ENCODE data around the gene CAPN9.
A peak's percentile ranks its signal among the peaks of the same experiment; 100 is the strongest.
"Not testable (repeated sequence)": the region's sequence is repeated elsewhere in the genome, so short reads cannot be mapped to it uniquely, and the experiment has no call there.

Gene CAPN9

DNA sequence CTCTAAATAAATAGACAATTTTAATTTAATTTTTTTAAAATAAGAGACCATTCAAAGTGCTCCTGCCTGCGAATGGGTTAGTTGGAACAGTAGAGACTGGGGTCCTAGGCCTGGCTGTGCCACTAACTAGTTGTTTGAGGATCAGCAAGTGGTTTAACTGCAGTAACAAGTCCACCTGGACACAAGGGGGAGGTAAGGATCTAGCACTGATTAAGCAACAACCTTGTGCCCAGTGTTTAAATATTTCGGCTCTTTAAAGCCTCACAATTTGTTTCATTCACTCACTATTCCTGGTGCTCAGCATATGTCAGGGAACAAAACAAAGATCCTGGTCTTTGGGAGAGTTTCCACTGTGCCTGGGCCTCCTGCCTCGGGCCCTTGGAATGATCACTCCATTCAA, 31.7 kb upstream of the CAPN9 start:
- Histone ChIP-seq H3K27ac (ENCODE audit: extremely low read depth, low read depth, low read length) (no peak overlapping the region), H3K36me3 (ENCODE audit: control insufficient read depth in 2 of 2, insufficient read depth in 1 of 2, low read length in 2 of 2) (no peaks in the 10 kb centered on the region), H3K4me3 (ENCODE audit: low read depth, low read length) (no peak overlapping the region), H3K9me3 (ENCODE audit: control insufficient read depth, insufficient read depth, low read depth, low read length) (no peaks in the 10 kb centered on the region), H3K4me1 (ENCODE audit: control insufficient read depth, insufficient read depth, low read length) (no peaks in the 10 kb centered on the region)
- ChIA-PET CTCF (no interaction called here), POLR2A (interaction anchor here (1.0 kb wide), 1 partner anchor 11 kb away, joined by 3 read pairs; no protein-coding TSS in a partner anchor)
- no peak for TF ChIP-seq ZNF112 (tag by site-specific recombination; IDR thresholded peaks at IDR 0.05)
- no peak for TF ChIP-seq ZNF37A (tag by site-specific recombination; IDR thresholded peaks at IDR 0.05)
- TF ChIP-seq, protein P1, sequence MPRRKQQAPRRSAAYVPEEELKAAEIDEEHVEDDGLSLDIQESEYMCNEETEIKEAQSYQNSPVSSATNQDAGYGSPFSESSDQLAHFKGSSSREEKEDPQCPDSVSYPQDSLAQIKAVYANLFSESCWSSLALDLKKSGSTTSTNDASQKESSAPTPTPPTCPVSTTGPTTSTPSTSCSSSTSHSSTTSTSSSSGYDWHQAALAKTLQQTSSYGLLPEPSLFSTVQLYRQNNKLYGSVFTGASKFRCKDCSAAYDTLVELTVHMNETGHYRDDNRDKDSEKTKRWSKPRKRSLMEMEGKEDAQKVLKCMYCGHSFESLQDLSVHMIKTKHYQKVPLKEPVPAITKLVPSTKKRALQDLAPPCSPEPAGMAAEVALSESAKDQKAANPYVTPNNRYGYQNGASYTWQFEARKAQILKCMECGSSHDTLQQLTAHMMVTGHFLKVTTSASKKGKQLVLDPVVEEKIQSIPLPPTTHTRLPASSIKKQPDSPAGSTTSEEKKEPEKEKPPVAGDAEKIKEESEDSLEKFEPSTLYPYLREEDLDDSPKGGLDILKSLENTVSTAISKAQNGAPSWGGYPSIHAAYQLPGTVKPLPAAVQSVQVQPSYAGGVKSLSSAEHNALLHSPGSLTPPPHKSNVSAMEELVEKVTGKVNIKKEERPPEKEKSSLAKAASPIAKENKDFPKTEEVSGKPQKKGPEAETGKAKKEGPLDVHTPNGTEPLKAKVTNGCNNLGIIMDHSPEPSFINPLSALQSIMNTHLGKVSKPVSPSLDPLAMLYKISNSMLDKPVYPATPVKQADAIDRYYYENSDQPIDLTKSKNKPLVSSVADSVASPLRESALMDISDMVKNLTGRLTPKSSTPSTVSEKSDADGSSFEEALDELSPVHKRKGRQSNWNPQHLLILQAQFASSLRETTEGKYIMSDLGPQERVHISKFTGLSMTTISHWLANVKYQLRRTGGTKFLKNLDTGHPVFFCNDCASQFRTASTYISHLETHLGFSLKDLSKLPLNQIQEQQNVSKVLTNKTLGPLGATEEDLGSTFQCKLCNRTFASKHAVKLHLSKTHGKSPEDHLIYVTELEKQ (tag by site-specific recombination; IDR thresholded peaks at IDR 0.05; ENCODE audit: borderline replicate concordance) = no peak
- TF ChIP-seq, protein P2, sequence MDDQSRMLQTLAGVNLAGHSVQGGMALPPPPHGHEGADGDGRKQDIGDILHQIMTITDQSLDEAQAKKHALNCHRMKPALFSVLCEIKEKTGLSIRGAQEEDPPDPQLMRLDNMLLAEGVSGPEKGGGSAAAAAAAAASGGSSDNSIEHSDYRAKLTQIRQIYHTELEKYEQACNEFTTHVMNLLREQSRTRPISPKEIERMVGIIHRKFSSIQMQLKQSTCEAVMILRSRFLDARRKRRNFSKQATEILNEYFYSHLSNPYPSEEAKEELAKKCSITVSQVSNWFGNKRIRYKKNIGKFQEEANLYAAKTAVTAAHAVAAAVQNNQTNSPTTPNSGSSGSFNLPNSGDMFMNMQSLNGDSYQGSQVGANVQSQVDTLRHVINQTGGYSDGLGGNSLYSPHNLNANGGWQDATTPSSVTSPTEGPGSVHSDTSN (CRISPR knock-in tag; IDR thresholded peaks at IDR 0.05) = no peak
- TF ChIP-seq, protein P3, sequence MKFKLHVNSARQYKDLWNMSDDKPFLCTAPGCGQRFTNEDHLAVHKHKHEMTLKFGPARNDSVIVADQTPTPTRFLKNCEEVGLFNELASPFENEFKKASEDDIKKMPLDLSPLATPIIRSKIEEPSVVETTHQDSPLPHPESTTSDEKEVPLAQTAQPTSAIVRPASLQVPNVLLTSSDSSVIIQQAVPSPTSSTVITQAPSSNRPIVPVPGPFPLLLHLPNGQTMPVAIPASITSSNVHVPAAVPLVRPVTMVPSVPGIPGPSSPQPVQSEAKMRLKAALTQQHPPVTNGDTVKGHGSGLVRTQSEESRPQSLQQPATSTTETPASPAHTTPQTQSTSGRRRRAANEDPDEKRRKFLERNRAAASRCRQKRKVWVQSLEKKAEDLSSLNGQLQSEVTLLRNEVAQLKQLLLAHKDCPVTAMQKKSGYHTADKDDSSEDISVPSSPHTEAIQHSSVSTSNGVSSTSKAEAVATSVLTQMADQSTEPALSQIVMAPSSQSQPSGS (tag by site-specific recombination; IDR thresholded peaks at IDR 0.05; ENCODE audit: low read depth) = no peak
- TF ChIP-seq ZBTB1 (tag by site-specific recombination; IDR thresholded peaks at IDR 0.05) = no peak
- TF ChIP-seq ZNF169 (tag by site-specific recombination; IDR thresholded peaks at IDR 0.05) = no peak
- TF ChIP-seq ZNF23 (tag by site-specific recombination; IDR thresholded peaks at IDR 0.05; ENCODE audit: borderline replicate concordance) = no peak
- no peak for TF ChIP-seq ZNF114 (tag by site-specific recombination; IDR thresholded peaks at IDR 0.05)
- TF ChIP-seq ZFP37 (tag by site-specific recombination; IDR thresholded peaks at IDR 0.05) = no peak
- TF ChIP-seq ZBTB48 (tag by site-specific recombination; IDR thresholded peaks at IDR 0.05) = no peak
- TF ChIP-seq ZFHX2 (tag by site-specific recombination; conservative IDR thresholded peaks at IDR 0.05) = no peak
- TF ChIP-seq ZNF76 (tag by site-specific recombination; IDR thresholded peaks at IDR 0.05; ENCODE audit: borderline replicate concordance, low read depth) = no peak
- TF ChIP-seq ZFP3 (tag by site-specific recombination; IDR thresholded peaks at IDR 0.05; ENCODE audit: low read depth) = no peak

DNA sequence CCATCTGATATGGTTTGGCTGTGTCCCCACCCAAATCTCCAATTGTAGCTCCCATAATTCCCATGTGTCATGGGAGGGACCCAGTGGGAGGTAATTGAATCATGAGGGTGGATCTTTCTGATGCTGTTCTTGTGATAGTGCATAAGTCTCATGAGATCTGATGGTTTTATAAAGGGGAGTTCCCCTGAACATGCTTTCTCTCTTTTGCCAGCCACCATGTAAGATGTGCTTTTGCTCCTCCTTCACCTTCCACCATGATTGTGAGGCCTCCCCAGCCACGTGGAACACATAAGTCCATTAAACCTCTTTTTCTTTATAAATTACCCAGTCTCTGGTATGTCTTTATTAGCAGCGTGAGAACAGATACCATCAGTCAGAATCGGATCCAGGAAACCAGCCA, 30.7 kb upstream of the CAPN9 start:
- H3K9me3 ChIP-seq (ENCODE audit: control insufficient read depth, insufficient read depth, low read depth, low read length); H3K4me1 ChIP-seq (ENCODE audit: control insufficient read depth, insufficient read depth, low read length); H3K4me3 ChIP-seq (ENCODE audit: low read depth, low read length); CTCF ChIA-PET; H3K36me3 ChIP-seq (ENCODE audit: control insufficient read depth in 2 of 2, insufficient read depth in 1 of 2, low read length in 2 of 2); H3K27ac ChIP-seq (ENCODE audit: extremely low read depth, low read depth, low read length): not testable (repeated sequence)
- TF ChIP-seq, protein P4, sequence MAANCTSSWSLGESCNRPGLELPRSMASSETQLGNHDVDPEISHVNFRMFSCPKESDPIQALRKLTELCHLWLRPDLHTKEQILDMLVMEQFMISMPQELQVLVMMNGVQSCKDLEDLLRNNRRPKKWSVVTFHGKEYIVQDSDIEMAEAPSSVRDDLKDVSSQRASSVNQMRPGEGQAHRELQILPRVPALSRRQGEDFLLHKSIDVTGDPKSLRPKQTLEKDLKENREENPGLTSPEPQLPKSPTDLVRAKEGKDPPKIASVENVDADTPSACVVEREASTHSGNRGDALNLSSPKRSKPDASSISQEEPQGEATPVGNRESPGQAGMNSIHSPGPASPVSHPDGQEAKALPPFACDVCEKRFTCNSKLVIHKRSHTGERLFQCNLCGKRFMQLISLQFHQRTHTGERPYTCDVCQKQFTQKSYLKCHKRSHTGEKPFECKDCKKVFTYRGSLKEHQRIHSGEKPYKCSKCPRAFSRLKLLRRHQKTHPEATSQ (tag by site-specific recombination; IDR thresholded peaks at IDR 0.05) = 0 out of 2 replicates have a peak, but pooled peaks have one; percentile 27
- POLR2A ChIA-PET = interaction anchor here (1.0 kb wide), 1 partner anchor 11 kb away, joined by 3 read pairs; no protein-coding TSS in a partner anchor

DNA sequence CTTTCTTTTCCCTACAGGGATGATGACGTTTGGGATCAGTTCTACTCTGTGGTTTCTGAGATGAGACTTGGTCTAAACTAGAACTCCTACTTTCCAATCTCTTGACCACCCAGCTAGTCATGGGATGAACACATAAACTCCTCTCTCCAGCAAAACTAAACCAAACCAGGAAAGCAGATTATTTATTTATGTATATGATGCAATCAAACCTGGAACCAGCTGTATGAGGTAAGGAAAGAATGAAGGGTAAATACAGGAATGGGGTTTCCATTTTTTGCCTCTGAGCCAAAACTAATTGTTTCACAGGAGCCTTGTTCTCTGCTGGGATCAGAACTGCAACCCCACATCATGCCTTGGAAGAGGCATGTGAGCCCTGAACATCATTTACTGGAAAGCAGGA, 29.9 kb upstream of the CAPN9 start:
- no peaks in the 10 kb centered on the region for H3K9me3 ChIP-seq (ENCODE audit: control insufficient read depth, insufficient read depth, low read depth, low read length)
- no peaks in the 10 kb centered on the region for H3K36me3 ChIP-seq (ENCODE audit: control insufficient read depth in 2 of 2, insufficient read depth in 1 of 2, low read length in 2 of 2)
- no peak overlapping the region for H3K4me3 ChIP-seq (ENCODE audit: low read depth, low read length)
- no peak overlapping the region for H3K27ac ChIP-seq (ENCODE audit: extremely low read depth, low read depth, low read length)
- CTCF ChIA-PET = no interaction called here
- no peaks in the 10 kb centered on the region for H3K4me1 ChIP-seq (ENCODE audit: control insufficient read depth, insufficient read depth, low read length)
- POLR2A ChIA-PET = no interaction called here
- TF ChIP-seq, protein P5, sequence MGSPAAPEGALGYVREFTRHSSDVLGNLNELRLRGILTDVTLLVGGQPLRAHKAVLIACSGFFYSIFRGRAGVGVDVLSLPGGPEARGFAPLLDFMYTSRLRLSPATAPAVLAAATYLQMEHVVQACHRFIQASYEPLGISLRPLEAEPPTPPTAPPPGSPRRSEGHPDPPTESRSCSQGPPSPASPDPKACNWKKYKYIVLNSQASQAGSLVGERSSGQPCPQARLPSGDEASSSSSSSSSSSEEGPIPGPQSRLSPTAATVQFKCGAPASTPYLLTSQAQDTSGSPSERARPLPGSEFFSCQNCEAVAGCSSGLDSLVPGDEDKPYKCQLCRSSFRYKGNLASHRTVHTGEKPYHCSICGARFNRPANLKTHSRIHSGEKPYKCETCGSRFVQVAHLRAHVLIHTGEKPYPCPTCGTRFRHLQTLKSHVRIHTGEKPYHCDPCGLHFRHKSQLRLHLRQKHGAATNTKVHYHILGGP (tag by site-specific recombination; IDR thresholded peaks at IDR 0.05) = 0 out of 2 replicates have a peak, but pooled peaks have one; percentile 11
- TF ChIP-seq, protein P6, sequence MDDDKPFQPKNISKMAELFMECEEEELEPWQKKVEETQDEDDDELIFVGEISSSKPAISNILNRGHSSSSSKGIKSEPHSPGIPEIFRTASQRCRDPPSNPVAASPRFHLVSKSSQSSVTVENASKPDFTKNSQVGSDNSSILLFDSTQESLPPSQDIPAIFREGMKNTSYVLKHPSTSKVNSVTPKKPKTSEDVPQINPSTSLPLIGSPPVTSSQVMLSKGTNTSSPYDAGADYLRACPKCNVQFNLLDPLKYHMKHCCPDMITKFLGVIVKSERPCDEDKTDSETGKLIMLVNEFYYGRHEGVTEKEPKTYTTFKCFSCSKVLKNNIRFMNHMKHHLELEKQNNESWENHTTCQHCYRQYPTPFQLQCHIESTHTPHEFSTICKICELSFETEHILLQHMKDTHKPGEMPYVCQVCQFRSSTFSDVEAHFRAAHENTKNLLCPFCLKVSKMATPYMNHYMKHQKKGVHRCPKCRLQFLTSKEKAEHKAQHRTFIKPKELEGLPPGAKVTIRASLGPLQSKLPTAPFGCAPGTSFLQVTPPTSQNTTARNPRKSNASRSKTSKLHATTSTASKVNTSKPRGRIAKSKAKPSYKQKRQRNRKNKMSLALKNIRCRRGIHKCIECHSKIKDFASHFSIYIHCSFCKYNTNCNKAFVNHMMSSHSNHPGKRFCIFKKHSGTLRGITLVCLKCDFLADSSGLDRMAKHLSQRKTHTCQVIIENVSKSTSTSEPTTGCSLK (tag by site-specific recombination; IDR thresholded peaks at IDR 0.05) = no peak
